Inferior parietal cortex (tissue), 1 donor: ENCODE data around the gene EMILIN1.
A peak's percentile ranks its signal among the peaks of the same experiment; 100 is the strongest.
"Not testable (repeated sequence)": the region's sequence is repeated elsewhere in the genome, so short reads cannot be mapped to it uniquely, and the experiment has no call there.

Experiments used
- DNase-seq: peaks from one replicate; pipeline ENCODE4 v3.0.0-alpha.2; 2016; ENCODE audit errors: extremely low spot score

Gene EMILIN1

DNA sequence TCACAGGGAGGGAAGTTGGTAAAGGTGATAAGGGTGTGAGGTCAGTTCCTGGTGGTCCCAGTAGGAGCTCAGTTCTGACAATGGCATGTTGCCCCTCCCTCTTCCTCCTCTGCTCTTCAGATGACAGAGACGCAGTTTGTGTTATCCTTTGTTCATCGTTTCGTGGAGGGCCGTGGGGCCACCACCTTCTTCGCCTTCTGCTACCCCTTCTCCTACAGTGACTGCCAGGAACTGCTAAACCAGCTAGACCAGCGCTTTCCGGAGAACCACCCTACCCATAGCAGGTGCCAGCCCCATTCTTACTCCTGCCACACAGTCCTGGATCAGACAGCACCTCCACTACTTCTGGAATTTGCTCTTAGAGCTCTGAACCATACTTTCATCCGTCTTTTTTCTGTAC, 24.6 kb upstream of the EMILIN1 start:
- DNase-seq, result no peak

DNA sequence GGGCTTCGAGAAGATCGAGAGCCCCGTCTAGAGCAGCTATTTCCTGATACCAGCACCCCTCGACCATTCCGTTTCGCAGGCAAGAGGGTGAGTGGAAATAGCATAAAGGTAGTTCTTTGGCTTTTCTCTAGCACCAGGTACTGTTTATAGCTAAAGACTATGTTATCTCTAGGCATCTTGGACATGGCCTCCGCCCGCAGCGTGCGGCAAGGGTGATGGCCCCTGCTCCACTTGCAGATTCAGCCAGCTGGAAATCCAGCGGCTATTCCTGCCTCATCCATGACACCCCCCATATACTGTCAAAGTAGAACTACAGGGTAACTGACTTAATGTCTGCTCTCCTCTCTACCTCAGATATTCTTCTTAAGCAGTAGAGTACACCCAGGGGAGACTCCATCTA, 23.7 kb upstream of the EMILIN1 start:
- no peak for DNase-seq

DNA sequence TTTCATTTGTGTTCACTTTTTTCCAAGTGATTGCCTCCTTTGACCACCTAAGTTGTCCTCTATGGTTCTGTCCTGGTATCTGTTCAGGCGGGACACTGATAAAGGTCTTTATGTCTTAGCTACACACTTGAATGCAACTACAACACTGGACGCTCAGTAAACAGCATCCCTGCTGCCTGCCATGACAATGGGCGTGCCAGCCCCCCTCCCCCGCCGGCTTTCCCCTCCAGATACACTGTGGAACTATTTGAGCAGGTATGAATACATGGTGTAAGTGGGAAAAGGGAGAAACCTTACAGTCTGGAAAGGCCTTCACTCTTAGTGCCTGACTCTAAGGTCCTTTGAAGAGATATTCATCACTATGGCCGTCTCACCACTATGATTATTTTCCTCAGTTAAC, 21.2 kb upstream of the EMILIN1 start:
- no peak for DNase-seq

DNA sequence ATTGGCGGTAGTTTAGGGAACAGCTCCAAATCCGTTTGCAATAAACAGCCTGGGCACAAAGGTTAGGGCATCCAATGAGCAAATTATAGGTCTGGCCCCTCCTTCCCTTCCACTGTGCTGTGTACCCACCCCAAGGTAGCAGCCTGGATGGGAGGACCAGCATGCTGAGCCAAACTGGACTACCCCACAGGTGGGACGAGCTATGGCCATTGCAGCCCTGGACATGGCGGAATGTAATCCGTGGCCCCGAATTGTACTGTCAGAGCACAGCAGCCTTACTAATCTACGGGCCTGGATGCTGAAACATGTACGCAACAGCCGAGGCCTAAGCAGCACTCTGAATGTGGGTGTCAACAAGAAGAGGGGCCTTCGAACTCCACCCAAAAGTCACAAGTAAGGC, 20.2 kb upstream of the EMILIN1 start:
- DNase-seq, result no peak

DNA sequence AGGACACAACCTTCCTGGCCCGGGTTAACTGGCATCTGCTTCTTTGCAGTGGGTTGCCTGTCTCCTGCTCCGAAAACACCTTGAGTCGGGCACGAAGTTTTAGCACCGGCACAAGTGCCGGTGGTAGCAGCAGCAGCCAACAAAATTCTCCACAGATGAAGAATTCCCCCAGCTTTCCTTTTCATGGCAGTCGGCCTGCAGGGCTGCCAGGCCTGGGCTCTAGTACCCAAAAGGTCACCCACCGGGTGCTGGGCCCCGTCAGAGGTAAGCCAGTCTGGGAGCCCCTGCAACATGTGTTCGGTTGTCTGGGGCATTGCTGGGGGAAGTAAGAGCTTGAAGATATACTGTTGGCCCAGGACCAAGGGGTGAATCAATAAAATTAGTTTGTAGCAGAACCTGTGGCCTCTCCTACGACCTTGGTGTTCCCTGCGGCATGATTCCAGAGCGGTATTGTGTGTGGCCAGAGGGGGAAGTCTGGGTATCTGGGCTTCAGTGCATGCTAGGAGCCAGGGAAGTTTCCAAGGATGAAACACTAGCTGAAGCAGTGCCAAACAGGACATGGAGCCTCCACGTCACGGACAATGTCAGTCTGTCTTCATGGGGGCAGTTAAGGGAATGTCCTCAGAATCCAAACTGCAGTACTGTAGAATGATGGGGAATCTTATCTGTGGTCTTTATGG, 19.1 kb upstream of the EMILIN1 start:
- no peak for DNase-seq

DNA sequence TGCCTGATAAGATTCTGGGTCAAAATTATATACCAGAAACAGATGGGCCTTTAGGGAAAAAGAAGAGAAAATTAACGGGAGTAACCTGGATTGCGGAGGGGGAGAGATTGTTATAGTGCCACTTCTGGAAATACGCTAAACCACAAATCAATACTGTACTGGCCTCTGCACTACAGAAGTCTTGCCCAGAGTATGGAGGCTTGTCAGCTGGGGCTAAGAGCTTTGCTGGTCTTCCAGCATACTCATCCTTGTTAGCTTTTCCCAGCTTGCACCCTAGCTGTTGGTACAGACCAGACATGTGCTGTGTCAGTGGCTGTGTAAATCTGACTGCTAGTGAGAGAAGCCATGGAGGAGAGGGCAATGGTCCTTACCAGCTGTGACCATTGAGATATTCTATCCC, 18.1 kb upstream of the EMILIN1 start:
- no peak for DNase-seq

DNA sequence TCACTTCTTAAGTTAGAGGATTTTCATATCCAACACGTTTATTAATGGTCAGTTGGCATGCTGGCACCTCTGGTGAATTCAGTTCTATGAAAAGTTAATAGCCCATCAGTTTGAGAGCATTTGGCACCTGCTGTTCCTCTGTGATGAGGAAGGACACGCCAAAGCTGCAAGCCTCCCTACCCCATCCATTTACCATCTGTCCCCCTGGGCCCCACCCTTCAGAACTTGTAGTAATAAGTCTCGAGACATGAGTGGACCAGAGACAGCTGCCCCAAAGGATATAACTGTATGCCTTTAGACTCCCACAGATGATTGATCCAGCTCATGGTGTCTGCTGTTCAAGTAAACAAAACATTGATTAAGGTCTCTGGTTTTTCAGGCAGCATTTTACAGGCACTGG, 13.3 kb upstream of the EMILIN1 start:
- no peak for DNase-seq

DNA sequence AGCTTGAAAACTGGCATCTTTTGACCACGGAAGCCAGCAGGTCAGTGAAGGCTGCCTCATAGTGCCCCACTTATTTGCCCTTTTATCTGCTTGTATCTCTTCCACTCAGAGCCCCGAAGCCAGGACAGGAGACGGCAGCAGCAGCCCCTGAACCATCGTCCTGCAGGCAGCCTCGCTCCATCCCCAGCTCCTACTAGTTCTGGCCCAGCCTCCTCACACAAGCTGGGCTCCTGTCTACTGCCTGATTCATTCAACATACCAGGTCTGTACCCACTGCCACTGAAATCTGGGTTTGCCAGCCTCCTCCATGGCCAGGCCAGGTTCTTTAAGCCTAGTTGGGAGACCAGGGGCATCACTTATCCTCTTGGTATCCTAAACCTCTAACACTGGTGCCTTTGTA, 11.0 kb upstream of the EMILIN1 start:
- no peak for DNase-seq

DNA sequence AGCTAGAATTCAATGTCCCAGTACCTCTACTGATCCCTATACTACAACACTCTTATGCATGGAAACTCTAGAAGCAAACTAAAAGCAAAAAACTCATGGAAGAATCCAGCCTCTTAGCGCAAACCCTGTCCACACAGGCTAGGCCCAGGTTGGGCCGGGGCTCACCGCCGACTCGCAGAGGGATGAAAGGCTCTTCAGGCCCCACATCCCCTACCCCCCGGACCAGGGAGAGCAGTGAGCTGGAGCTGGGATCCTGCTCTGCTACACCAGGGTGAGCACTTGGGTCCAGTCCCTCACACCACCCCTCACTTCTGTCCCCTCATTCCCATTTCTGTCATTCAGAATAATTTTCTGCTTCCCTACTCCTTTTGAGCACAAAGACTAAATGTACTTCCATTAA, 9.0 kb upstream of the EMILIN1 start:
- DNase-seq, result no peak

DNA sequence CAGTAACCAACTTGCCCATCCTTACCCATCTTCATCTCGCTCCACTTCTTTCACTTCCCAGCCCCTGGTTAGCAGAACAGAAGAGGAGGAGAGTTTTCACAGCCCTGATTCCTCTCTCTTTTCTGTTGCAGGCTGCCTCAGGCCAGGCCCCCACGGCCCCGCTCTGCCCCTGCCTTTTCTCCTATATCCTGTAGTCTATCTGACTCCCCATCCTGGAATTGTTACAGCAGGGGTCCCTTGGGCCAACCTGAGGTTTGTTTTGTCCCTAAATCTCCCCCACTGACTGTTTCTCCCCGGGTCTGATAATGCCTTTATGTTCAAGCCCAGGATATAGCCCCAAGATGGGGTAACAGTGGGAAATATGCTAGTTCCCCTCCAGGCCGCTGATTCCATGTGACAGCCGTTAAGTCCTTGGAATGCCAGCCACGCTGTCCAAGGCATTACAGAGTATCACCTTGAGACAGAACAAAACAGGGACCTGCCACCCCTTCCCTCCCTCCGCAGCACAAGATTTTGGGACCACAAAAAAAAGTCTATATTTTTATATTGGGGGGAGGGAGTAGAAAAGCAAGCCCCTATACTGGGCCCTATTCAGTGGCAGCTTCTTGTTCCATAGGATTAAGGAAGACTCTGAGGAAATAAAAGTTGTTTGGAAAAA, 8.3 kb upstream of the EMILIN1 start:
- DNase-seq, result no peak

DNA sequence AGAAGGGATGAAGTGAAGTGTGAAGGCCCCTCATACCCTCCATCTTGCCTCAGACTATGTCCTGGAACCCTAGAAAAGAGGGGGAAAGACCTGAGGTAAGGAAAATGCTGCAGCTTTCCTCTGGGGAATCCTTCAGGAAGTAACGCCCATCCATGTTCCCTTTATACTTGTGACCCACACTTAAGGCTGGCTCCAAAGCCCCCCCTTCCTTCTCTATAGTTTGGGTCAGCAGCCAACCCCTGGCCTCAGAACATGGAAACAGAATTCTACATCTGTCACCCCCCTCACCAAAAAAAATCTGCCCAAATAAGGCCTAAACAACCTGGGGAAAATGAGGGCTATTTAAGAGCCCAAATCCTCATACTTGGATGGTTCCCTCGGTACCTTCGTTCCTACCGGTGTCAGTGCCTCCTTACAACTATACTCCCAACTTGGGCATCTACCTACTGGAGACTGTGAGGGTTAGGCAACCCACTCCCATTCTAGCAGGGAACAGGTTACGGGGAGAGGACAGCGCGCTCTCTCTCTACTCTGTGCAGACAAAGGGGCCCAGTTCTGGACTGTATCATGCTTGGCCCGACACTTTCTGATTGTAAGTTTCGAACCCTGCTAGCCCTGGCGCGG, 7.7 kb upstream of the EMILIN1 start:
- no peak for DNase-seq

DNA sequence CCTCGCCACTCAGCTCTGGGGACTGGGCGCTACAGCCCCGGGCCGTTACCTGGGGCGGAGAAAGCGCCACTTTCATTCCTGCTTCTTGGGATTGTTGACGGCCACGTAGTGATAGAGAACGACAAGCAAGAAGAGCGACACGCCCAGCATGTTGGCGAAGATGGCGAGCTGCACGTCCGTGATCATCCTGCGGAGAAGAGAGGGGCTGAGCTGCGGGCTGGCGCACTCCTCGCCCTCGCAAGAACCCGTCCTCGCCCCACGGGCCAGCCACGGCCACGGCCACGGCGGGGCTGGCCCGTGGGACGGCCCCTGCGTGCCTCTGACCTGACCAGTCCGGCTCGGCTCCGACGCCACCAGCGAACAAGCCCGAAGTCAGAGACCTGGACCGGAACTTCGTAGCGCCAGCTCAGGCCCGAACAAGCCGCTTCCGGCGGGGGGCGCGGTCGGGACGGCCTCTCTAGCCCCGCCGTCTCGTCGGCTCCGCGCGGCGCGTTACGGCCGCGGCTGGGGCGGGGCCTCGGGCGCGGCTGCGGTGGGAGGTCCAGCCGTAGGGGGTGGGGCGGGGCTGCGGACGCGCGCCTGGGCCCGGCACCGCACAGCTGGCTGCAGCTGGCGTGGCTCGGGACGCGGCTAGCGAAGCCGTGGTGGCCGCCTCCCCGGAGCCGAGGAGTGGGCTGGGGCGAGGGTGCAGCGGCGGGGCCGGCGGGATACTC, 7.0 kb upstream of the EMILIN1 start, which contains the start of gene OST4:
Gene OST4, minus strand, starts transcription at position 378 of the 713 bp plus-strand sequence.
- peak; percentile 93 for DNase-seq

DNA sequence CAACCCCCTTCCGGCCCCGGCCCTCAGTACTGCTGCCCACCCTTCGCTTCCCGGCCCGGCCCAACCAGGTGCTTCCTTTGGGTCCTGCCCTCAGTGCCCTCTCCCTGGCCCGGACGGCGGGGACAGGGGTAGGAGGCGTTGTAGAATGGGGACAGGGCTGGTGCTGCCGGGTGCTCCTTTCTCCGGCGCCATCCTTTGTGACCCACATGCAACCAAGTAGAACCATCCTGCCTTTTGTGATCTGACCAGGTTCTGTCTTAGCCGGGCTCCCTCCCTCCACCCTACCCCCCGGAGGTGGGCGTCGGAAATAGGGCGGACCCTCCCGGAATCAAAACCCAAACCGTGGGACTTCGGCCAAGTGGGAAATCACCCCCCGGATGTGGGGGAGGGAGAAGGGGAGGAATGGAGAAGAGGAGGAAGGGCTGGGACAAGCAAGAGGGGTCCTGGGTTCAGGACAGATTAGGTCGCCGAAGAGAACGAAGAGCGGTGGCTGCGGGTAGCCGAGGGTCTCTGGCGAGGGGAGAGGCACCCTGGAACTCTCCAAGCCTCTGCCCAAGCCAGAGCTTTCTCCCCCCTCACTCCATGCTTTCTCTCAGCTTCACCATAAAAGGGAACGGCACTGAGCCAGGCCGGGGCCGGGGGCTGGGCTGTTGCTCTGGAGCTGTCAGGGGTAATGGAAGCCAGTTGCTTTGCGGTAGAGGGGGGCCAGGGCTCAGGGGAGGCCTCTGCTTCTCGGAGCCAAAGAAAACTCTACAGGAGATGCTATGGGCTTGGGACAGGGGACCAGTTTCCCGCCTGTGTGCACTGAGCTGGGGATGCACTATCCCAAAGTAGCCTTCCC, 6.2 kb upstream of the EMILIN1 start:
- no peak for DNase-seq

DNA sequence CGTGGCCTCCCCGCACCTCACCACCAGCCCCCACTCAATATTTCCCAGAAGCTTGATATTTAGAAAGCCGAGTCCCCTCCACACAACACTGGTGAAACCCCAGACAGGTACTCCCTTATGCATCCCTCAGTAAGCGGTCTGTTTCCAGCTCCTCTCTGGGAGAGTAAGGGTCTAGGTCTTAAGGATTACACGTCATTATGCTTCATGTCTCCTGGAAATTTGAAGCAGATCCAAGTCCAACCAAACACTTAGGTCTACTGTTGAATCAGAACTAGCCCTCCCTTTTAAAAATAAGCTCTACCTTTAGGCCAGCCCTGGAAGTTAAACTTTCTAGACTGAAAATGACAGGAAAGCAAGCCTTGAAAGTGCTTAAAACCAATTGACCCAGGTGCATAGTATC, 5.5 kb upstream of the EMILIN1 start:
- no peak for DNase-seq

DNA sequence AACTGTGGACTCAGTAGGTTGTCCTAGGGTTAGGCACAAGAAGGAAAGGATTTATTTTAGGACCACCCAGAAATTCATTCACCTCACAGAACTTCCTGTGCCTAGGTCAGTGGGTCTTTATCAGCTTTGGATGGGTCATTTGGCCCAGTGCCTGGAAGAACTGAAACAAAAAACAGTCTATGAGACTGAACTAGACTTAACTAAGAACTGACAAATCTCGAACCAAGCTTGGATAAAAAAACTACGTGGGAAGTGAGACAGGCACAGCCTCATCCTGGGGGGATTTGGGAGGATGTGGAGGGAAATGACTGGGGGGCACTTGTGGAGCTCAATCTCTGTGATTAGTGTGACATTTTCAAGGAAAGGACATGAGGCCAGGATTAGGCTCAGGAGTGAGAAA, 4.6 kb upstream of the EMILIN1 start:
- DNase-seq, result no peak

DNA sequence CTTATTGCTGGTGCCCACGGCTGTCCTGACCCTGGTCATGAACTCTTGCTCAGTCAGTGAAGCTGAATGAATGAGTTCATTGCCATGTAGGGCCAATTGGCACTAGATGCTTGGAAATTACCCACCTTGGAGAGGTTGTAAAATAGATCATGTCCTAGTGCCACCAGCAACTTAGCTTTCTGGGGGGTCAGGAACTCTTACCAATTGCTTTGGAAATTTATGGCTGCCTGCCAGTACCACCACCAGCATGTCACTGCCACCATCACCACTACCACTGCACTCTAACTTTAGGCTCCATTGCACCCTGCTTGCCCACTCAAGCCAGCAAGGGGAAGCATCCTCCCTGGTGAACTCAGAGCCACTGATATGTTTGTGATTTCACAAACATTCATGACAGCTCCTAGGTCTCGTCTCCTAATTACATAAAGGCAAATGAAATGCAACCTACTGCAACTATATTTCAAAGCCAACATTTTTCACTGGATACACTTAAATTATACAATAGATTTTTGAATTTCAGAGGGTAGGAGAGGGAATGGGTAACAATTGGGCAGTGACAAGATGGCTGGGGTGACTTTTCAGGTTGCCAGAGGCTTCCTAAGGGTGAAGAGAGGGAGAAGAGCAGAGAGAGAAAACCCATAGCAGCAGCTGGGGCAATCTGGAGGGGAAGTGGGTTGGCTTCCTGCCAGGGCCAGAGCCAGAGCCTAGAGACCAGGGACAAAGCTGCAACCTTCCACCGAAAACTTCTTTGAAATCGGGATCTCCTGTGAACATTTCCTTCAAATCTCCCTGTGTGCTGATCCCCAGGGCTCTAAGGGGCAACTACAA, 3.5 kb upstream of the EMILIN1 start:
- no peak for DNase-seq

DNA sequence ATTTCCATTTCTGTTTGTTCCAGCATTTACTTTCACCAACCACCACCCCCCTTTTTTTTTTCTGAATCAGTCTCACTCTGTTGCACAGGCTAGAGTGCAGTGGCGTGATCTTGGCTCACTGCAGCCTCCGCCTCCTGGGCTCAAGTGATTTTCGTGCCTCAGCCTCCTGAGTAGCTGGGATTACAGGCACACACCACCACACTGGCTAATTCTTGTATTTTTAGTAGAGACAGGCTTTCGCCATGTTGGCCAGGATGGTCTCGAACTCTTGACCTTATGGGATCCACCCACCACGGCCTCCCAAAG, 2.9 kb upstream of the EMILIN1 start:
- DNase-seq, result not testable (repeated sequence)

DNA sequence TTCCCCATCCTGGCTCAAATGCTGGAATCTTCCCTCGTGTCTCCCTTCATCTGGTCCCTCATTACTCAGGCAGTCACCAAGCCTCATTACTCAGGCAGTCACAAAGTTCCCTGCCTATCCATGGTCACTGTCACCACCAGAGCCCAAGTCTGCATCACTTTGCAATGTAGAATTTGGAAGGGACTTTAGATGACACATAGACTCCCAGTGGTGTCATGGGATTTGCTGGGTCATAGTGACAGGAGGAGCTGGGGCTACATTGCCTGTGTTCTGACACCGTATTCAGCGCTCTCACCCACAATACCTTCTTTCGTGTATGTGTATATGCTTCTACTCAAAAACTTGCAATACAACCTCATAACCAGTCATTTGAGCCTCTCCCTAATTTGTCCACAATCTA, 2.1 kb upstream of the EMILIN1 start:
- DNase-seq, result no peak

DNA sequence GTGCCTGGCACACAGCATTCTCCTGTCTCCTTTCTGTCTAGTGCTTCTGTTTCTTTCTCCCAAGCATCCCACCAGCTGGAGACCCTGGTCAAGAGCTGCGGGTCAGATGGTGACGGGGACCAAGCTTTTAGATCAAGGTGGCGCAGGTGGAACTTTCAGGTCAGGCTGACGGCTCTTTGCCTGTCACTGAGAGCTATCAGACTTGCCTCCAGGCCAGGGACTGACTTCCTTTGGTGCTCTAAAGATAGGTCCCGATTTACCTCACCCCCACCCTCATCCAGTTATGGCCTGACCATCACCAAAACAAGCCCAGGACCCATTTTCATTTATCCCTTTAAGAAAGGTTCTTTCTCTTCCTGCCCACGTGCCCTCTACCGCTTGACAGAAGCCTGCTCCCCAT, 1.2 kb upstream of the EMILIN1 start:
- DNase-seq, result no peak

DNA sequence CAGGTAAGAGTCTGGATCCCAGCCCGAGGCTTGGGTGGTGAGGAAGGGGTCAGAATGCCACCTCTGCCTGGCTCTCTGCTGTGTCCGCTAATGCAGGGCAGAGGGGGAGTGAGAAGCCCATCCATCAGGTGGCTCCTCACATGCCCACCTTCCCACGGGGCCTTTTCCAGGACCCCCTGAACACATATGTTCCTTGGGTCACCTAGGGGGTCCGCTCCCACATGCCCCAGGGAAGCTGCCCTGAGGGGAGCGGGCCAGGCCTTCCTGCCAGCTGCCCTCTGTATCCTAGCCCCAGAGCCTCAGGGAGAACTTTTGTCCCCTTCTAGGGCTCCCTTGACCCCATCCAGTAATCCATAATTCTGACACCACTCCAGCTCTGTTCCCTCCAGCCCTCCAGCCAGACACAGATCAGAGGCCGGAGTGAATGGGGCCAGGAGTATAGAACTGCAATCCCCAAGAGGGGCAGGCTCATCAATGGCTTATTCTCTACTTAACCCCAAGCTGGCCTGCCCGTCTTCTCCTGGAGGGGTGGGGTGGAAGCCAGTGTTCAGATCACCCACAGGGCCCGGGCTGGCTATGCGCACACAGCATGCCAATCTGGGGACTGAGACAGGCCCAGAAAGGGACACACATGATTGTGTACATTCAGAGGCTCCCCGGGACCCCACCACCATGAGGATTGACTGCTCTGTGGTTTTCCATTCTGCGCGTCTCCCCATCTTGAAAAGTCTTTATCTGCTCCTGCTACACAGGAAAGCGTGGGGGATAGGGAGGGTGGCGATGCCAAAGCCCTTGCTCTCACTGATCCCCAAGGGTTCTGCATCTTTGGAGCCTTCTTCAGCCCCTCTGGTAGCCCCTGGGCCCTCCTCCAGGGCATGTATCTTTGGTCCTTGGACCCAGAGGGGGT, 1.1 kb downstream of the EMILIN1 start:
- DNase-seq, result no peak
